Right hindlimb (tissue), 1 donor: Measurements from ENCODE around the gene KIF21B.
A peak's percentile ranks its signal among the peaks of the same experiment; 100 is the strongest.
"Not testable (repeated sequence)": the region's sequence is repeated elsewhere in the genome, so short reads cannot be mapped to it uniquely, and the experiment has no call there.

Experiments
- DNase-seq: peaks from one replicate; pipeline ENCODE4 v3.0.0-alpha.2; 2018

Gene KIF21B

DNA sequence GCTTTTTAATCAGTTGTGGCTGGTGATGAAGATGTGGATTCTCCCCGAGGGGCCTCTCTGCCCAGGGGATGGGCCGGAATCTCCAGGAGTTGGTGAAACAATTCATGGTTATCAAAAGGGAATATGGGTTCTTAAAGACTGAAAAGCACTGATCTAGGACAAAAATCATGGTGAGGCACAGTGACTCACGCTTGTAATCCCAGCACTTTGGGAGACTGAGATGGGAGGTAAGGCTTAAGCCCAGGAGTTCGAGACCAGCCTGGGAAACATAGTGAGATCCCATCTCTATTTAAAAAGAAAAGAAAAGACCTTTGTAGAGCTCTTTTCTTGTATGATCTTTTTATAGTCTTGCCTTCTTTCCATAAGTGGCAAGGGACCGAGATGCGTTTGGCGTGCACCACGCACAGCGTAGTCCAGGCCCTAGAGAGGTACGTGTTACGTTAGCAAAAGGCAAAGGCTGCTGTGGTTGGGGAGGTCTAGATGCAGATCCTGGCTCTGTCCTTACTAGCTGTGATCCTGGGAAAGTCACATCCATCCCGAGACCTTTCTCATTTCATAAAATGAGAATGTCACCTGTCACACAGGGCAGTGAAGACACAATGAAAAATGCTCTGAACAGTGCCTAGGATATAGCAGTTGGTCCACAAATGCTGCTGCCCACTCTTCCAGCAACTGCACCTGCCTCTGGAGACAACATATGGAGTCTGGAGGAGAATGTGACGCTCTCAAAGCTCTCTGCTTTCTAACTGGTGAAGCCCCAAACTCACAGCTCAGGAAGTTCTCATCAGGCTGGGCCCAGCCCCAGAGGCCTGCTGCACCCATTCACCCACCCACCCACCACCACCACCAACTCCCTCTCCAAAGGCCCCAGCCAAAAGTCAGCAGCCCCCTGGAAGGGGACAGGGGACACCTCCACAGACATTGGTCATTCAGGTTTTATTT, 54.8 kb downstream of the KIF21B start:
- no peak for DNase-seq

DNA sequence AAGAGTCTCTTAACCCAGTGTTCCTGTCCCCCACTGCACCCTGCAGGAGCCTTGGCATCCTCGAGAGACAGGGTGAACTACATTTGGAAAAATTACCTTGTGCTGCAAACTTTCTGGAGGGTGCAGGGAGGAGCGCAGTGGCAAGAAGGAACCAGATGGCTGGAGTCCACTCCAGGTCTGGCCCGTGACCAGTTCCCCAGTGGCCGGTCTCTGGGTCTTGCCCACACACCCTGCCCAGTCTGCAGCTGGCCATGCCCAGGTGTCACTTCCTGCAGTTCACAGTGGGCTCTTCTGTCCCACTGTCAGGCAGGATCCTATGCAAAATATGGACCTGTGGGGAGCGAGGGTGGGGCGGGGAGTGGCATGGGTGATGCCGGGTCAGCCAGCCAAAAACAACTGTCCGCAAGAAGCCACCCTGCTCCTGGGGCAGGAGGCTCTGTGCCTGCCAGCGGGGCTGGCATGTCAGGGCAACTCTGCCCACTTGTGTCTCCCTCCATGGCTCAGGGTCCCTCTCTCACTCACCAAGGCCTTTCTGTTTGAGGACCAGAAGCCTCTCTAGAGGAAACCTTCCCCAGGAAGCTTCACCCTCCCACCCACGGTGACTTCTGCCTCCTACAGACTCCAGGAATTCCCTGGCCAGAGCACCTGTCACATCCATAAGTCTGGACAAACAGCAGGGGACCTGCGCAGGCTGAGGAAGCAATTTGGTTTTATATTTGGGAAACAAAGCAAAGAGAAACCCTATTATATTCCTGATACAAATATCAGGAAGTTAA, 55.6 kb downstream of the KIF21B start:
- DNase-seq = no peak

DNA sequence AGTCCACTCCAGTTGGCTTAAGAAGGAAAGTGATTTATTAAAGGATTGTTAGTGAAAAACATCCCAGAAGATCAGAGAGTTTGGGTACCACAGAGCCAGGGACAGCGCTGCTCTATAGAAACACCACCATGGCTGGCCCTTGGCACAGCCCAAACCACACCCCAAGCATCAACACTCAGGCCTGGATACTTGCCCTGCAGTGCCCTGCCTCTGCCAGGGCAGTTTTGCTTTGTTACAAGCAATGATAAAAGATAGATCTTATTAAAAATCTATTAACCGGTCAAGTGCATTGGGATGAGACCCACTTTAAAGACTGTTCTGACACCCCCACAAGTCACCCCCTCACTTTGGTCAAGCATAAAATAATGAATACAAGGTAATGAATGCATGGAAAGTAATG, 56.6 kb downstream of the KIF21B start:
- no peak for DNase-seq

DNA sequence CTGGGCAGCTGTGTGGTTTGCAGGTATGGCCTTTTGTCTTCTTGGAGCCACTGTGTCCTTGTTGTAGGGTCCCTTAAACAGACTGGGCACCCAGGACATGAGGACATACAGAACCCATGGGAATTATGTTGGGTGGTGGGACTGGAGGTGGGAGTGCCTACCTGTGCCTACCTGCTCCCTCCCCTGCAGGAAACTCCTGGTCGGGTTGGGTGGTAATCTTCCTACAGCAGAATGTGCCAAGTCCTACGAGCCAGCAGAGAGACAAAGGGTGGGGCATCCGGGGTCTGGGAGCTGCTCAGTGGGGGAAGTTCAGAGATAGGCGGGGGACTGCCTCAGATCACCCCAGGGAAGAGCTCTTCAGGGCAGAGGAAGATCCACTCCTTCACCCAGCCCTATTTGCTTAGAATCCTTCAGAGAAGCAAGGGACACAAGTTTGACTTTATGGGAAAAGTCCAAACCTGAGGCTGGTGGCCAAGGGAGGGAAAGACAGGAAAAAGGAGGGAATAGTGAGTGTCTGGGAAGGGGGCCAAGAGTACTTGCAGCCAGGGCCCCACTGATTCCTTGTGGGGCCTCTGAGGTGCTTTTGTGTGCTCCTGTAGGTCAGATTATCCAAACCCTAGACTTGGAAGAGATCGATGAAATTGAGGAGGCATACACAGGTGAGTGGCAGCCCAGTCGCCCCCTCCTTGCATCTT, 58.3 kb downstream of the KIF21B start:
- no peak for DNase-seq

DNA sequence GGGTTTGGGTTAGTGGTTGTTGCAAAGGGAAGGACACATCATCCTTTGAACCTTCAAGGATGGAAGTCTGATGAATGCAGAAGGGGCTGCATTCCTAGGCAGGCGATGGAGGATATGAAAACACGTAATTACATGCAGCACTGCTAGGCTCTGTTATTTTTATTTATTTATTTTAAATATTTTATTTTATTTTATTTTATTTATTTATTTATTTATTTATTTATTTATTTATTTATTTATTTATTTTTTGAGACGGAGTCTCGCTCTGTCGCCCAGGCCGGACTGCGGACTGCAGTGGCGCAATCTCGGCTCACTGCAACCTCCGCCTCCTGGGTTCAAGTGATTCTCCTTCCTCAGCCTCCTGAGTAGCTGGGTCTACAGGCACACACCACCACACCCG, 59.6 kb downstream of the KIF21B start:
- DNase-seq = not testable (repeated sequence)

DNA sequence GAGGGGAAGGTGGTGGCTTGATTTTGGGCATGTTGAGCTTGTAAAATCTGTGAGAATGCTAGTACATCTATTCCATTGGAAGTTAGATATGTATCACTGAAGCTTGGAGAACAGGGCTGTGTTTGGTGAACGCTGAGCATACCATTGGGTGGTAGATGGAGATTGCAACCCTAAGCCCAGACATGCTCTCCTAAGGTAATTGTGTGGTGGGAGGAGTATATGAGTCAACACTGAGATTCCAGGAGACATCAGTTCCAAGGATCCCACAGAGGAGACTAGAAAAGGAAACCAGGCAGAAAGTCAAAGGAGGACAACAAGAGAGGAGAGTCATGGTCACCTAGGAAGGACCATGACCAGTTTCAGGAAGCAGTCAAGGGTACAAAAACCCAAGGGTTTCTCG, 60.4 kb downstream of the KIF21B start:
- no peak for DNase-seq

DNA sequence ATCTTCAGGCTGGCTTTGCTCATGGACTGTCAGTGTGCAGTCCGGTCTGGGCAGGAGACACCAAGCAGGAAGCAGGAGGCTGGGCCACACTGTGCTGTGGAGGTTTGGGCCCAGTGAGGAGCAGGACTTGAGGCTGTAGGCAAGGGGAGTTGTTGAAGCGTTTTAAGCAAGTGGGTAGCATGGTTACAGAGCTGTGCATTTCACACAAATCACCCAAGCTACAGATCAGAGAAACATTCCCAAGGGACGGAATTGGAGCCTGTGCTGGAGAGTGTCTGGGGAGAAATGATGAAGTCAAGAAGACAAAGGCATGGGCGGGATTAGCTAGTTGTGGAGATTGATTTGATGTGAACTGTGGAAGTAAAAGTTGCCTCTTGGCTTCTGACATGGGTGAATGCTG, 60.9 kb downstream of the KIF21B start:
- no peak for DNase-seq

DNA sequence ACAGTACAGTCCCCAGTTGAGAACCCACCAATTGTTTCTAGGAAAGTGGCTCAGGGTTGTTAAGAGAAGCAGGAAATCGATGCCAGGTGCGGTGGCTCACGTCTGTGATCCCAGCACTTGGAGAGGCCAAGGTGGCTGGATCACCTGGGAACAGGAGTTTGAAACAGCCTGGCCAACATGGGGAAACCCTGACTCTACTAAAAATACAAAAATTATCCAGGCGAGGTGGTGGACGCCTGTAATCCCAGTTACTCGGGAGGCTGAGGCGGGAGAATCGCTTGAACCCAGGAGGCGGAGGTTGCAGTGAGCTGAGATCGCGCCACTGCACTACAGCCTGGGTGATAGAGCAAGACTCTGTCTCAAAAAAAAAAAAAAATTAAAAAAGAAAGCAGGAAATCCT, 61.4 kb downstream of the KIF21B start:
- DNase-seq = not testable (repeated sequence)

DNA sequence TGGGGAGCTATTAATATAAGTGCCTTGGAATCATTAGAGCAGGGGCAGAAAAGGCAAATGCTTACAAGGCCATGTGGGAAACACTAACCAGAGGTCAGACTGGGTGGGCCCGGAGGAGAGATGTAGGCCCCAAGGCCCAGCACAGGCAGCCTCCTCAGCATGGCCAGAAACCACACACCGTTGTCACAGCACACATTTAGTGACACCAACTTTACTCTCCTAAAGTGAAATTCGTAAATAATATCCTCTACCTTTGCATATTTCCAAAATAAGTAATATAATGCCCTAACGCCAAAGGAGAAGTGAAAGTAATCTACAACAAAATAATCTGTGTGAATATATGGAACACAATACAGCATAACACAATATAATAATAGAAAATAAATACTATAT, 62.6 kb downstream of the KIF21B start:
- DNase-seq = no peak

DNA sequence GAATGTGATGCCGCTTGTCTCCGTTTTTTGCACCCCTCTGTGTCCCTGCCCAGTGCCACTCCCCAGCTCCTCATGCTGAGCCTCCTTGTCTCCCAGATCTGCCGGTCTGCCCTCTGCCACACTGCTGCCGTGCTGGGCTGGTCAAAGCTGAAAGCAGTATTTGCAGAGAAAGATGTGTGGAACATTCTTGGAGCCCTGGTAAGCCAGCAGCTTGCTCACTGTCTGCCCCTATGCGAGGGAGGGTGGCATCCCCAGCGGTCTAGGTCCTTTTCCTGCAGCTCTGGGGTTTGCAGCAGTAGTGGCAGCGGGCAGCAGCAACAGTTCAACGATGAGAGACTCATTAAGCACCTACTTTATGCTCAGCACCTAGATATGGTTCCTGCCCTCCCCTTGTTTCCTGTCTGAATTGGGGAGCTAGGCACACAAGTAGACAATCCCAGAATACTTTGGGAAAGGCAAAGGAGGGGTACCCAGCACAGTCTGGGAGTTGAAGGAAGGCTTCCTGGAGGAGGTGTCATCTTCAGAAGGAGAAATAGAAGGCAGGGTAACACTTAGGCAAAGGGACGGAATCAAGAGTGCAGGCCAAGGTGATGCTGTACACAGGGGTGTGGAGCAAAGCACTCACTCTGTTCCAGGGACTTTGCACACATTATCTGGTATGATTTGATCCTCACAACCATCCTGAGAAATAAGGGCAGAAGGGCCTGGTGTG, 63.1 kb downstream of the KIF21B start:
- DNase-seq = no peak

DNA sequence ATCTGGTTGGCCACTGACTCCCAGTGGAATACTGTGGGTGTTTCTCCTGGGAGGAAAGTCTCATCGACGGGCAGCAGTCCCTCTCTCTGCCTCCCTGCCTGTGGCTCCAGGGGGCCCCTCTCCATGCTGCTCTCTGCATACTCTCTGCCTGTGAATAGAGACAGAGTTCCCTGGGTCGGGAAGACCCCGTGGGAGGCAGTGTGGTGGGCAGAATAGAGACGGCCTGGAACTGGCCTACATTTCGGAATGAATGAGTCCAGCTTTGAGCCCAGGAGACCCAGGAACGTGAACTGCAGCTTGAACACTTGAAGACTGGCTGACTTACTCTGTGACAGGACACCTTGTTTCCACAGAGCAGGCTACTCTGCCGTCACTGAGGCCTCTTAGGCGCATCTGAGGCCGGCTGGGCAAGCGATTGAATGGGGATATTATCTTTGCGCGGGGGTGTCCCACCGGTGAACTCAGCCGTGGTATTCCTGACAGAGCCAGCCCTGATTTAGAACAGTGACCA, 64.0 kb downstream of the KIF21B start:
- DNase-seq = peak; percentile 66

DNA sequence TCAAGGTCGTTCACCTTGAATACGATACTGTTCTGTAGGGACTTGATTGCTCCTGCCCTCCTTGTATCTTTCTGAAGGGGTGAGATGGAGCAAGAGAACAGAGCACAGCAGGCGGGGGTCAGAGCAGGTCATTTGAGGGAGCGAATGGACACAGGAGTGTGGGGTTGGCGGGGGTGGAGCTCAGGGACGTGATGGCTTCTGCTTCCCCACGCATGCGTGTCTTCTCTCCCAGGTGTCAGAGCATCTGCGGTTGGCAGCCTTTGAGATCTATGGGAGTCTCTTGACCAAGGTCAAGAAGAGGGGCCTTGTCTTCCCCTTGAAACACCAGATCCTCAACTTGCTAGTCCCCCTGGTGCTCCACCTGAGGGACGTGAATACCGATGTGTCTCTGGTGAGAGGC, 64.9 kb downstream of the KIF21B start:
- DNase-seq = no peak

DNA sequence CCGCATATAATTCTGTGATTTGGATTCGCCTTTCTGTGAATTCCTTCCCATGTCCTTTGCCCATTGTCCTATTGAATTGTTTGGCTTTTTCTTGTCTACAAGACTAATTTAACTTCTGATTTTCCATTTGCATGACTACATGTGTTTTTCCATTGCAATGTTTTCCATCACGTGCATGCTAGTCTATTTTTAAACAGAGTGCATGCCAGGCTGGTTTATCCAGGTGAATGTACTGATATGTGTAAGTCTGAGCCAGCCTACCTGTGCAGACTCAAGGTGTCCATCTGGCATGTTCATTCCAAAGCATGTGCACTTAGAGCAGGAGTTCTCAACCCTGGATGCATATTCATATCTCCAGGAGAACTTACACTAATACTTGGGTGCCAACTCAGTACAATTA, 69.1 kb downstream of the KIF21B start:
- DNase-seq = no peak

DNA sequence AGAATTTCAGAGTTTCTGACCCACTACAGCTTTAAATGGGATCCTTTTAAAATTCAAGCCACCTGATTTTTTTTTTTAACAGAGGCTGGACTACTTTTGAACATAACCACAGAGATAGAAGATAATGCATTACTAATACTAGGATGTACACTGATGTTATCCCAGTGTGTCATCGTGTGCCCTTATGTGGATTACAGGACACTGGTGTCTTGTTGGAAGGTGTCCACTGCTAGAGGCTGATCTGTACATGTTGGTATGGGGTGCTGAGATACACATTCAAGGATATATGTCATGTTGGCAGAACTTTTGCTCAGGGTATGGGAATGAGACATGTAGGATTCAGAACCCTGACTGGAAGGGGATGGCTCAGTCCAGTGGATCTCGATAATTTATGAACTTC, 72.5 kb downstream of the KIF21B start:
- DNase-seq = no peak

DNA sequence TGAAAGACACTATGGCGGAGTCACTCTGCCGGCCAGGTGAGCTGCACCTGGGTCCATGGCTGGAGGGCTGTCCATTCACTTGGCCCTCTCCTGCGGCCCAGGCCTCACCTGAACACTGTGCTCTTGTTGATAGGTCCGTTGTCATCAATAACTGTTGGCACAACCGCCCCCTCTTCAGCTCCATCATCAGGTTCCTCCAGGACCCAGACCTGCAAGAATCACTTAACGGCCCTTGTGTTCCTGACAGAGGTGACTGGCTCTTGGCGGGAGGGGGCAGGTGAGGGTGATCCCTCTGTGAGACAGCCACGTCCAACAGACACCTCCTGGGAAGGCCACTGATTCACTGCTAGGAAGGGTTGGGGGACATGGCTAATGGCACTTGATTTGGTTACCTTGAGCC, 73.9 kb downstream of the KIF21B start:
- no peak for DNase-seq

DNA sequence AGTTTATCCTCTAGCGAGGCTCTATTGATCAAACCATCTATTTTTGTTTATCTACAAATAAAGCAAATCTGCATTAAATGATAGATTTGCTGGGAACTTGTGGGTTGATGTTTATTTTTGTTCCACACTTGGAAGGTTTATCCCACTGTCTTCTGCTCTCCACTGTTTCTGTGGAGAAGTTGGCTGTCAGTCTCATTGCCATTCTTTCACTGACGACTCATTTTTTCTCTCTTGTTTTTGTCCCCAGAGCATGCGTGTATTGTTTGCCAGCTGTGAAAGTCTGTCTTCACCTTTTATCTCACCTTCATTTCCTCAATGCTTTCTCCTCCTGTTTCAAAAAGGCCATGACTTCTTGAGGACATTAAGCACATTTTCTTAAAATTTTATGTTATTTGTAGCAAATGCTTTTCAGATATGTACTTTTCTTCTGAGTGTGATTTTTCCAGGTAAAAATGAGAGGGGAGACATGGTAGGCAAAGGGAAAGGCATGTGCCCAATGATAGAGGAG, 76.4 kb downstream of the KIF21B start:
- DNase-seq = no peak

DNA sequence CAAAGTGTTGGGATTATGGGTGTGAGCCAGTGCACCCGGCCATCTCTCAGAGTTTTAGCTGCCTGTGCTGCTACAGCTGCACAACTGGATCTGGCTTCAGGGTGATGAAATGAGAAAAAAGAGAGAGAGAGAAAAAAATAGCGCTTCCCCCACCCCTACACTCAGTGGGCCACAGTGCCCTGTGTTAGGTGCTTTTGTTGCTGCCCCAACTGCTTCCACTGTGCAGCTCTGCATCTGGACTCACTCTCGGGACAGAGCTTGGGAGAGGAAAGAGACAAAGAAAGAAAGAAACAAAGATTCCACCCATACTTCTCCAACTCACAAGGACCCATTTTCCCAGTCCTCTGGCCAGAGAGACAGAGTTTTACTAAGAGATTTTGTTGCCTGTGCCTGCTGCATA, 78.4 kb downstream of the KIF21B start:
- no peak for DNase-seq

DNA sequence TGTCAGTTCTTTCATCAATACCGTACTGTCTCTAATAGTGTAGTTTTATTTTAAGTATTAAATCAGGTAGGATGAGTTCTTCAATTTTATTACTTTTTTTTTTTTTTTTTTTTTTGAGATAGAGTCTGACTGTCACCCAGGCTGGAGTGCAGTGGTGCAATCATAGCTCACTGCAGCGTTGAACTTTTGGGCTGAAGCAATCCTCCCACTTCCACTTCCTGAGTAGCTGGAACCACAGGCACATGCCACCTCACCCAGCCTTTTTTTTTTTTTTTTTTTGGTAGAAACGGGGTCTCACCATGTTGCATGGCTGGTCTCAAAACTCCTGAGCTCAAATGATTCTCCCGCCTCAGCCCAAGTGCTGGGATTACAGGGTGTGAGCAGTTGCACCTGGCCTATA, 84.6 kb downstream of the KIF21B start:
- DNase-seq = no peak

DNA sequence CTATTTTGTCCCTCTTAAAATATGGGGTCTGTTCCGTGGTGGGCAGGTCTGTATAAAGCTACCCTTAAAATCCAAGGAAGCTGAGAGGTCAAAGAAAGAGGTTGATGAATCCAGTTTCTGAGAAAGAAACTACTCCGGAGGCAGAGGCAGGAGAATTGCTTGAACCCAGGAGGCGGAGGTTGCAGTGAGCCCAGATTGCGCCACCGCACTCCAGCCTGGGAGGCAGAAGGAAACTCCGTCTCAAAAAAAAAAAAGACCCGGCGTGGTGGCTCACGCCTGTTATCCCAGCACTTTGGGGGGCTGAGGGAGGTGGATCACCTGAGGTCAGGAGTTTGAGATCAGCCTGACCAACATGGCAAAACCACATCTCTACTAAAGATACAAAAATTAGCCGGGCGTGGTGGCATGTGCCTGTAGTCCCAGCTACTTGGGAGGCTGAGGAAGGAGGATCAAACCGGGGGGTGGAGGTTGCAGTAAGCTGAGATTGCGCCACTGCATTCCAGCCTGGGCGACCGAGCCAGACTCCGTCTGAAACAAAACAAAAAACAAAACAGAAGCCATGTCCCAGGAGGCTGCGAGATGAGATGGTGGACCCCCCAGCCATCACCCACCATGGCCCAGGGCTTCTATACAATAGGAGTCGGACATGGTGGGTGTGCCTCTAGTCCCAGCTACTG, 88.1 kb downstream of the KIF21B start:
- DNase-seq = not testable (repeated sequence)

DNA sequence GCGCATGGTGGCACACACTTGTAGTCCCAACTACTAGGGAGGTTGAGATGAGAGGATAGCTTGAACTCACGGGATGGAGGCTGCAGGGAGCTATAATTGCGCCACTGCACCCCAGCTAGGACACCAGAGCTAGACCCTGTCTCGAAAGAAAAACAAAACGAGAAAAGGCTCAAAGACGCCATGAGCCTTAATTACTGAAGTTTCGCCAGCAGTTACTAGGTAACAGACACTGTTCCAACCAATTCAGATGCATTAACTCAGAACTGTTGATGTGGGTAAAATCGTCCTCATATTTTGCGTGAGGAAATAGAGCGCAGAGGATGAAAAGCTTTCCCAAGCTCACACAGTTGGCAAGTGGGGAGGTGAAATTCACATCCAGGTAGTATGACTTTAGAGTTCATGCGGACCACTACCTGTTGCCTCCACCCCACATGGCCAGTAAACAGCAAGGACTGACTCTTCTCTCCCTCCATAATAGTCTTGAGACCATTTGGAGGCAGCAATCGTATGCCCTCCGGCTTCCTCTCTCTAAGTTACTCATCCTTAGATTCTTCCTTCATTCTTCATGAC, 88.8 kb downstream of the KIF21B start:
- no peak for DNase-seq

DNA sequence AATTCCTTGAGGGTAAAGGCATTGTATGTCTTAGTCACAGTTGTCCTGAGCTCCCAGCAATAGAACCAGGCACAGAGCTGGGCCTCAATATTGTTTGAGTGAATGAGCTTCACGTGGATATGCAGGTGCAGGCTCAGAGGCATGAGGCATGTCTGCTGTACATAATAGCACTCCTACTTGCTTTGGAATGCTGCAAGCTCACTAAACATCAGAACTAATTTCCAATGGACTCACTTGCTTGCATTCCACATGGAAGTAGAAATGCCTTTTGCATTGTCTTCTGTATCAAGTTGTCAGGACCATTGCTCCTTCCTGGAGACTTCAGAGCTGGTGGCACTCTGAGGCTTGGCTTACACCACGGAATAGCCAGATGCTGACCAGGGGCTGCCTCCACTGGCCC, 91.7 kb downstream of the KIF21B start:
- DNase-seq = no peak
